HG02798 (cell line): Measurements from ENCODE around the gene FRK.
"Not testable (repeated sequence)": the region's sequence is repeated elsewhere in the genome, so short reads cannot be mapped to it uniquely, and the experiment has no call there.

Source experiments
- ATAC-seq: cut with Tn5 transposase; IDR thresholded peaks from one replicate; pipeline ENCODE4 v1.9.1; 2021; ENCODE audit warnings: mild to moderate bottlenecking; ENCODE audit not compliant: unreplicated experiment, poor library complexity

FRK gene

GRCh38 chr6:116011520-116011919, 49.2 kb downstream of the FRK start:
- ATAC-seq: peak; percentile 44

GRCh38 chr6:116010790-116011401, 49.8 kb downstream of the FRK start:
- peak; percentile 56 for ATAC-seq

- no peak for ATAC-seq
These were observed 50.3 kb downstream of the FRK start for GRCh38 chr6:116010386-116010785.

- peak; percentile 69 for ATAC-seq
These were observed 52.0 kb downstream of the FRK start for GRCh38 chr6:116008470-116009243.

GRCh38 chr6:116004841-116005815, 55.6 kb downstream of the FRK start:
- no peak for ATAC-seq

GRCh38 chr6:116003668-116004067, 57.0 kb downstream of the FRK start:
- ATAC-seq: peak; percentile 90

- no peak for ATAC-seq
These were observed 57.9 kb downstream of the FRK start for GRCh38 chr6:116002756-116003155.

- no peak for ATAC-seq
These were observed 61.5 kb downstream of the FRK start for GRCh38 chr6:115999235-115999634.

GRCh38 chr6:115997990-115998585, 62.6 kb downstream of the FRK start:
- no peak for ATAC-seq

GRCh38 chr6:115986026-115986425, 74.7 kb downstream of the FRK start:
- ATAC-seq: no peak

- ATAC-seq: no peak
These were observed 75.9 kb downstream of the FRK start for GRCh38 chr6:115984809-115985208.

GRCh38 chr6:115983998-115984397, 76.7 kb downstream of the FRK start:
- no peak for ATAC-seq

- ATAC-seq: no peak
These were observed 78.2 kb downstream of the FRK start for GRCh38 chr6:115982453-115982852.

- no peak for ATAC-seq
These were observed 83.5 kb downstream of the FRK start for GRCh38 chr6:115977220-115977619.

- no peak for ATAC-seq
These were observed 84.3 kb downstream of the FRK start for GRCh38 chr6:115976321-115976870.

GRCh38 chr6:115972679-115973078, 88.0 kb downstream of the FRK start:
- ATAC-seq: no peak

- no peak for ATAC-seq
These were observed 88.9 kb downstream of the FRK start for GRCh38 chr6:115971785-115972184.

GRCh38 chr6:115969930-115970273, 90.8 kb downstream of the FRK start:
- no peak for ATAC-seq

GRCh38 chr6:115969207-115969929, 91.3 kb downstream of the FRK start:
- no peak for ATAC-seq

GRCh38 chr6:115960286-115960685, 100.4 kb downstream of the FRK start:
- ATAC-seq: not testable (repeated sequence)
